Testis (tissue), 2 donors: ENCODE data around the gene NFIA.

Experiments used
- CTCF ChIP-seq, 3 experiments: fragments of 450-650 bp in 2 of 3; fragments of 200-600 bp in 1 of 3; sonication (generic) in 1 of 3; IDR thresholded peaks; one replicate each; pipeline ENCODE4 v1.5.1; 2016 to 2019; ENCODE audit warnings: antibody characterized with exemption in 3 of 3, mild to moderate bottlenecking in 2 of 3, moderate library complexity in 1 of 3
- POLR2A ChIP-seq: fragments of 450-650 bp; IDR thresholded peaks from one replicate; pipeline ENCODE4 v1.6.1; 2017; ENCODE audit warnings: antibody characterized with exemption, mild to moderate bottlenecking, moderate library complexity

GRCh38 chr1:61130338-61131000, 48.1 kb downstream of the NFIA start:
- TF ChIP-seq CTCF (IDR thresholded peaks at IDR 0.05), result no peak
- TF ChIP-seq POLR2A, result no peak
